CD4-positive, alpha-beta T cell (primary cell): ENCODE results near the gene MCHR1. TPM values are rescaled to one million over a fixed set of nuclear protein-coding genes. Genes with fewer than 3 reads are reported as not detected.
A peak's percentile ranks its signal among the peaks of the same experiment; 100 is the strongest.

Experiments
- ATAC-seq: fragments of 200-7000 bp; cut with Tn5 transposase; one replicate; pipeline ENCODE4 v1.10.0; 2022; ENCODE audit warnings: mild to moderate bottlenecking; ENCODE audit not compliant: poor library complexity
- CTCF ChIA-PET: fragments of 350-600 bp; sonication (Branson Sonifier 250); formaldehyde crosslinking; loops from one replicate; lab custom pipeline; 2021; ENCODE audit warnings: antibody characterized with exemption, inconsistent platforms; lab: Charles Lee
- POLR2A ChIA-PET: fragments of 350-600 bp; sonication (Branson Sonifier 250); formaldehyde crosslinking; loops from one replicate; lab custom pipeline; 2021; ENCODE audit warnings: antibody characterized with exemption, inconsistent platforms; lab: Charles Lee
- DNase-seq, 14 experiments: peaks; one replicate each; pipeline ENCODE4 v3.0.0-alpha.2; 2013 to 2020; ENCODE audit warnings: mixed read lengths in 2 of 14
- H3K27ac ChIP-seq, 2 donors: one replicate each; pipeline versions ENCODE4 v1.5.1 to v1.7.0; 2013; ENCODE audit warnings: low read length in 2 of 2, low read depth in 1 of 2, mild to moderate bottlenecking in 1 of 2
- H3K27me3 ChIP-seq, 2 experiments: 1 replicate in 1 of 2; 2 replicates in 1 of 2; pipeline versions ENCODE4 v1.6.1 to v1.7.0; 2013; ENCODE audit warnings: low read length in 2 of 2, control low read depth in 1 of 2, mild to moderate bottlenecking in 1 of 2, moderate library complexity in 1 of 2; ENCODE audit not compliant: insufficient read depth in 2 of 2, control insufficient read depth in 1 of 2
- H3K36me3 ChIP-seq: one replicate; pipeline ENCODE4 v1.6.1; 2013; ENCODE audit warnings: low read length, control low read depth; ENCODE audit not compliant: insufficient read depth
- H3K4me1 ChIP-seq: one replicate; pipeline ENCODE4 v1.6.1; 2013; ENCODE audit warnings: low read length, control low read depth; ENCODE audit not compliant: insufficient read depth
- H3K4me3 ChIP-seq: one replicate; pipeline ENCODE4 v1.5.1; 2013; ENCODE audit warnings: mild to moderate bottlenecking, low read length, moderate library complexity
- H3K9me3 ChIP-seq, 2 experiments: 1 replicate in 1 of 2; 2 replicates in 1 of 2; pipeline versions ENCODE4 v1.6.1 to v1.7.0; 2013; ENCODE audit warnings: low read length in 2 of 2, mild to moderate bottlenecking in 2 of 2, control low read depth in 1 of 2, moderate library complexity in 1 of 2; ENCODE audit not compliant: control insufficient read depth in 1 of 2, insufficient read depth in 1 of 2
- H3K27ac Mint-ChIP-seq: one replicate; pipeline ENCODE4 v1.8.0; 2020; ENCODE audit warnings: mixed read lengths
- H3K27me3 Mint-ChIP-seq: one replicate; pipeline ENCODE4 v1.8.0; 2021; ENCODE audit warnings: mixed read lengths
- H3K36me3 Mint-ChIP-seq: one replicate; pipeline ENCODE4 v1.8.0; 2021; ENCODE audit warnings: low read depth, mixed read lengths
- H3K4me1 Mint-ChIP-seq: one replicate; pipeline ENCODE4 v1.8.0; 2021; ENCODE audit warnings: low read depth, mixed read lengths
- H3K4me3 Mint-ChIP-seq: one replicate; pipeline ENCODE4 v1.8.0; 2020; ENCODE audit warnings: mild to moderate bottlenecking, mixed read lengths
- H3K9me3 Mint-ChIP-seq: one replicate; pipeline ENCODE4 v1.8.0; 2020; ENCODE audit warnings: mixed read lengths
- CTCF ChIP-seq: fragments of 200-600 bp; IDR thresholded peaks from one replicate; pipeline ENCODE4 v1.8.0; 2022; ENCODE audit warnings: antibody characterized with exemption, mild to moderate bottlenecking
- intact Hi-C, 2 experiments: fragments of 100-400 bp; cut with DNase I in 1 of 2; cut with micrococcal nuclease in 1 of 2; formaldehyde crosslinking; loops; one replicate each; pipeline versions ENCODE4 v1.15.1 to v1.9.0; 2023 to 2025; cut with DNase I, micrococcal nuclease
- total RNA-seq, 174 experiments: library from RNA in 2 of 174; stranded (reverse) in 2 of 174; gene quantifications; one replicate each; pipeline ENCODE4 v1.2.3 and lab custom pipeline; 2021 to 2026

Gene MCHR1
- total RNA-seq, 2 experiments from 2014 or later, result not detected

DNA sequence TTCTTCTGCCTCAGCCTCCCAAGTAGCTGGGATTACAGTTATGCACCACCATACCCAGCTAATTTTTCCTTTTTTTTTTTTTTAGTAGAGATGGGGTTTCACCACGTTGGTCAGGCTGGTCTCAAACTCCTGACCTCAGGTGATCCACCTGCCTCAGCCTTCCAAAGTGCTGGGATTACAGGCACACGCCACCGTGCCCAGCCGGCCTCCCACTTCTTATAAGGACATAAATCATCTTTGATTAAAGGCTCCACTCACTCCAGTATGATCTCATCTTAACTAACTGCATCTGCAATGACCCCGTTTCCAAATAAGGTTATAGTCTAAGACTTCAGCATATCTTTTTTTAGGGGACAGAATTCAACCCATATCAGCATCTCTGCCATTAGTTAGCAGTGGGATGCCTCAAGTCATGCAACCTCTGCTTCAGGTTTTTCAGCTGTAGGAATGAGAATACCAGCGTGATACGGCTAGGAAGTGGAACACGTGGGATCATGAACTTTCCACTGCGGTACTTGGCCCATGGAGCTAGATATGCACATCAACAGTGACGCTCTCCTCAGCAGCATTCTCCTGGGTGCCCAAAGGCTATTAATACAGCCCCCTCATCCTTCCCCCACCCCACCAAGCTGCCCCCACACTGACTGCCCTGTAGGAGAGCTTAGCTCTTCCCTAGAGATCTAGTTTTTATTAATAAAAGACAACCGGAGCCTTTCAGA, 41.4 kb downstream of the MCHR1 start:
- no peak for ATAC-seq
- H3K27me3 Mint-ChIP-seq, result no peaks in the 10 kb centered on the region
- no peak for DNase-seq
- Histone ChIP-seq H3K27ac (no peak overlapping the region), H3K4me3 (no peak overlapping the region), H3K36me3 (no peaks in the 10 kb centered on the region), H3K4me1 (peaks cover 5% of the 10 kb centered on the region), H3K27me3 (no peaks in the 10 kb centered on the region), H3K9me3 (no peaks in the 10 kb centered on the region)
- no peaks in the 10 kb centered on the region for H3K36me3 Mint-ChIP-seq
- H3K27ac Mint-ChIP-seq, result no peak overlapping the region
- CTCF ChIA-PET, result no interaction called here
- H3K4me3 Mint-ChIP-seq, result no peak overlapping the region
- H3K9me3 Mint-ChIP-seq, result no peaks in the 10 kb centered on the region
- intact Hi-C loops, result no loop called here
- peaks cover 9% of the 10 kb centered on the region for H3K4me1 Mint-ChIP-seq
- TF ChIP-seq CTCF, result no peak
- POLR2A ChIA-PET, result interaction anchor here (0.5 to 1.0 kb wide), 2 partner anchors 37 to 277 kb away, joined by 3 read pairs; no protein-coding TSS in a partner anchor

- peaks cover 9% of the 10 kb centered on the region for H3K4me1 Mint-ChIP-seq
- no peak for TF ChIP-seq CTCF
- no peak overlapping the region for H3K4me3 Mint-ChIP-seq
- peaks cover 8% of the 10 kb centered on the region for H3K4me1 ChIP-seq
- no peaks in the 10 kb centered on the region for H3K36me3 Mint-ChIP-seq
- no peaks in the 10 kb centered on the region for H3K36me3 ChIP-seq
- no peak overlapping the region for H3K27ac Mint-ChIP-seq
- no peak overlapping the region for H3K4me3 ChIP-seq
- no peak overlapping the region for H3K27ac ChIP-seq
- intact Hi-C loops, result no loop called here
- H3K9me3 ChIP-seq, result no peaks in the 10 kb centered on the region
- ATAC-seq (no peak), DNase-seq (peak in 1 of 14 experiments; percentile 7)
- ChIA-PET POLR2A (interaction anchor here (0.7 to 1.0 kb wide), 2 partner anchors 37 to 606 kb away, joined by 3 read pairs; no protein-coding TSS in a partner anchor), CTCF (no interaction called here)
- no peaks in the 10 kb centered on the region for H3K27me3 Mint-ChIP-seq
- H3K9me3 Mint-ChIP-seq, result no peaks in the 10 kb centered on the region
- H3K27me3 ChIP-seq, result no peaks in the 10 kb centered on the region
Measured at GRCh38 chr22:40721266-40721665, 42.0 kb downstream of the MCHR1 start.

DNA sequence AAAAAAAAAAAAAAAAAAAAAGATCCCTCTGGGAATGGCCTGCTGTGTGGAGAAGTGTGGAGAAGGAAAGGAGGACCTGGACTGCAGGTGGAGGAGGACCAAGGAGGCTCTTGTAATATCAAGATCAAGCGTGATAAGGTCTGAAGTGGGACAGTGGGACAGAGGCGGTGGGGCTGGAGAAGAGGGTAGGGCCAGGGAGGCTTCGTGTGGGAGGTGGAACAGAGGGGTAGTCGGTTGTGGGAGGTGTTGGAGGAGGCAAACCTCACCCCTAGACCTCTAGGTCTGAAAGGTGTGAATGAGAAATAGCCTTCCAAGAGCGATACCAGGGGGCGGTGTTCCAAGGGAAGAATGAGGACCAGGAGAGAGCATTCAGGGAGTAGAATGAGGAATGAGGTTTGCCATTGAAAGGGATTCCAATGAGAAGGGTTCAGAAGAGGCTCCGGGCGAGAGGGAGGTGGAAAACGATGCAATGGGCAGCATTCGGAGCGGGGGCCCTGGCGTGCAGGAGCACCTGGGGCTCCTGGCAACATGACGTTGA, 44.2 kb downstream of the MCHR1 start:
- CTCF ChIA-PET, result no interaction called here
- H3K36me3 Mint-ChIP-seq, result no peaks in the 10 kb centered on the region
- no peaks in the 10 kb centered on the region for H3K9me3 Mint-ChIP-seq
- TF ChIP-seq CTCF, result no peak
- DNase-seq, result no peak
- no peaks in the 10 kb centered on the region for H3K36me3 ChIP-seq
- ATAC-seq, result no peak
- POLR2A ChIA-PET, result no interaction called here
- H3K4me3 Mint-ChIP-seq, result no peak overlapping the region
- no peaks in the 10 kb centered on the region for H3K27me3 Mint-ChIP-seq
- H3K4me1 Mint-ChIP-seq, result peaks cover 31% of the 10 kb centered on the region
- no peaks in the 10 kb centered on the region for H3K27me3 ChIP-seq
- no peak overlapping the region for H3K27ac ChIP-seq
- no peaks in the 10 kb centered on the region for H3K9me3 ChIP-seq
- peaks cover 28% of the 10 kb centered on the region for H3K4me1 ChIP-seq
- intact Hi-C loops, result no loop called here
- peak overlapping the region; percentile 41 for H3K27ac Mint-ChIP-seq
- no peak overlapping the region for H3K4me3 ChIP-seq
